Left lobe of liver (tissue), 2 donors: Measurements from ENCODE around the gene PRTG. TPM values are rescaled to one million over a fixed set of nuclear protein-coding genes. Genes with fewer than 3 reads are reported as not detected.
"Not testable (repeated sequence)": the region's sequence is repeated elsewhere in the genome, so short reads cannot be mapped to it uniquely, and the experiment has no call there.

Source experiments
- ATAC-seq: fragments of 200-7000 bp; cut with Tn5 transposase; one replicate; pipeline ENCODE4 v1.9.1; 2020; ENCODE audit warnings: mild to moderate bottlenecking, moderate library complexity
- DNase-seq: peaks from one replicate; pipeline ENCODE4 v3.0.0-alpha.2; 2020; ENCODE audit warnings: low spot score
- total RNA-seq: library from RNA; stranded (reverse); gene quantifications from one replicate; pipeline ENCODE4 v1.2.1, GENCODE V29; 2021
- donor health status: DM: no; HTN: no; CAD: no; lungs with moderate emphysema.
- donor health status: DM: no; HTN: yes; CAD: no.

Gene PRTG
- total RNA-seq, 1 donor from 2014 or later, result 0.23 TPM

DNA sequence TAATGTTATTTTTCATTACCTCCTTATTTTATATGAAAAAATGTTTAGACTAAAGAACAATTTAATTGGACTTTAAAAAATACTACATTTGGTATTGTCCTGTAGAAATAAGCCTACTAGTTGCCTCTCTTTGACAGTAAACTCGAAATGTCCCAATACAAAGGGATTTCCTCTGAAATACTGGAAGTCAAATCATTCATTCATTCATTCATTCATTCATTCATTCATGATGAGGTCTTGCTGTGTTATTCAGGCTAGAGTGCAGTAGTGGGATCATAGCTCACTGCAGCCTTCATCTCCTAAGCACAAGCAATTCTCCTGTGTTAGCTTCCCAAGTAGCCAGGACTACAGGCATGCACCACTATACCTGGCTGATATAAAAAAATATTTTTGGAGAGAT, 104.2 kb downstream of the PRTG start:
- ATAC-seq, result no peak

DNA sequence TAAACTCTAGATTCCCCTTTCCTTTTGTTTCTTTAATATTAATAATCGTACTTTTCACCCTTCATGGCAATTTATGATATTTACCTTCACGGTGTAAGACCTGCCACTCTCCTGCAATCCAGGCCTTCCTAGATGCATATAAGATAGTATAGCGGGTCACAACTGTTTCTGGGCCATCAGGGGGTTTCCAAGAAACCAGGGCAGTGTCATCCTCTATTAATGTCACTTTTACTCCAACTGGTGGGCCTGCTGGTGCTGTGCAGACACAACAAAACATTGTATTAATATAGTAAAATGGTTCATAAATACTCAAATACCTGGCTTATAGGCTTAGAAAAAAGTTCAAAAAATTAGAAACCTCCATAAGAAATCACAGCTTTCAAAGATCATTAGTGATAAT, 105.9 kb downstream of the PRTG start:
- DNase-seq (no peak), ATAC-seq (no peak)

More for the DNA sequence above, 104.2 kb downstream of the PRTG start:
- DNase-seq, result no peak

GRCh38 chr15:55633731-55634130, 109.2 kb downstream of the PRTG start:
- ATAC-seq (no peak), DNase-seq (no peak)

GRCh38 chr15:55632434-55632833, 110.5 kb downstream of the PRTG start:
- ATAC-seq (no peak), DNase-seq (no peak)

- ATAC-seq (no peak), DNase-seq (no peak)
Observed at GRCh38 chr15:55630858-55631257, 112.1 kb downstream of the PRTG start.

GRCh38 chr15:55628369-55628730, 114.6 kb downstream of the PRTG start:
- ATAC-seq, result no peak
- DNase-seq, result no peak

DNA sequence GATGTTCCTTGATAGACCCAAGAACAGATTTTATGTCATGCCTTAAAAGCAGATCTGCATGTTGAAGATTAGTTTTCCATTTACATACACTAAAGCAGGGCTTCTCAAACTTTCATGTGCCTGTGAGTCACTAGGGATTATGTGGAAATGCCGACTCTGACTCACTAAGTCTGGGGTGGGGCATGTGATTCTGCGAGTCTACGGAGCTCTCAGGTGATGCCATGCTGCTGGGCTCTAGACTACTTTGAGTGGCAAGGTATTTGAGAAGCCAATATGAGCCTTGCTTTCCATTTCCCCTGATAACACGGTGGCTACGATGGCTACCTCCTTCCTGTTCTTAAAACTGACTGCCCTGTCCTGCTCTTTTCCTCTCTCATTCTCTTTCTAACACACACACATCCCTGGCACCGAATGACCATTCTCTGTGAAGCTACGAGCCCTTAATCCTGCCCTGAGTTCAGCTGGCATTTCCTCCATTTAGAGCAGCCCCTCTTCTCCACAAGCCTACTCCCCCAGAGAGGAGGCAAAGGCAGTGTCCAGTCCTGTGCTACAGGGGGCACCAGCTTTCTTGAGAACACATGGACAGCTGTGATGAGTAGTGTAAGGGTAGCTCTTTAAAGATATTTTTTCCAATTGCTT, 115.1 kb downstream of the PRTG start:
- no peak for ATAC-seq
- no peak for DNase-seq

- ATAC-seq, result no peak
- DNase-seq, result no peak
Observed at GRCh38 chr15:55619783-55620182, 123.2 kb downstream of the PRTG start.

DNA sequence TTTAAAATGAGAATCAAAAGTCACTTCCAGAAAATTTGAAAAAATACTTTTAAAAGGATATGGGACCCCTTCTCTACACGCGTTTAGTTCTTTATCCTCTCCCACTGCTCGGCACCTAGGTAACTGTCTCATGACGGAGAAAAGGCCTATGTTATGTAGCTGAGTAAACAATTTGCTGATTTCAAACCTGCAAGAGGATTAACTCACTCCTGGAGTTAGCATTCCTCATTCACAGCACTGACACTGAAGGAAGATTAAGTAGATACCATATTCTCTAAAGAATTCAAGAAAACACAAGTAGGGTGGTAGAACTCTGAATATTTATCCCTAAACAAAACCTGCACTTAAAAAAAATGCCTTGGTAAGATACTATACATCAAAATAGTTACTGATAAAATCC, 124.6 kb downstream of the PRTG start:
- ATAC-seq, result no peak

DNA sequence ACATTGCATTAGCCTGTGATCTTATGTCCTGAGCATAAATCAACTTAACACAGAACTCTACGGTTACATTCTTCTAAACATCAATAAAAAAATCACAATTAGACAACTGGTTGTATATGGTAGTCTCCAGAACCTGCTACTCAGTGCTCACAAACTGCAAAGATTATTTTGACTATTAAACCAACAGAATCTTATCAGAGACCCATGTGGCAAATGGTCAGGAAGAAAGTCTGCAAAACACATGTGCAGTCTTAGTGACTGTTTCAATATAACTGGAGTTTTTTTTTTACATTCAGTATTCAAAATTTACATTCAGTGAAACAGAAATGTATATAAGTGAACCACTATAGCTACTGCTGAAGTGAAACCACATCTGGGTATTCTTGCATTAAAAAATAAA, 127.5 kb downstream of the PRTG start:
- ATAC-seq (no peak), DNase-seq (no peak)

More for the DNA sequence above, 124.6 kb downstream of the PRTG start:
- no peak for DNase-seq

DNA sequence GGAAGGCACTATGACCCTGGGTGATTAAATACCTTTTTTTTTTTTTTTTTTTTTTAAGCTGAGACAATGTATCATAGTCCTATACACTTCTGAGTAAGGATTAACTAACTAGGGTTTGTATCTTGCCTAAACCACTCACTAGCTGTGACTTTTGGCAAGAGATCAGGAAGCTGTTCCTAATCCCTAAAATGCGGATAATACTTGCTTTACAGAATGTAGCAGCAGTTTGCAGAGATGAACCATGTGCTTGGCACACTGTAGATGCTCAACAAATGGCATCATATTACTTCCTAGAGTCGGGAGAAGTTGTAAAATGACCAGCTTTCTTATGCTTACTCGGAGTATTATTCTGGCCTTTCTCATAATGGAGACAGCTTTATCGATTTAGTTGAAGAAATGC, 129.2 kb downstream of the PRTG start:
- no peak for DNase-seq
- no peak for ATAC-seq

- no peak for DNase-seq
- ATAC-seq, result no peak
Observed at GRCh38 chr15:55606214-55606613, 136.7 kb downstream of the PRTG start.

DNA sequence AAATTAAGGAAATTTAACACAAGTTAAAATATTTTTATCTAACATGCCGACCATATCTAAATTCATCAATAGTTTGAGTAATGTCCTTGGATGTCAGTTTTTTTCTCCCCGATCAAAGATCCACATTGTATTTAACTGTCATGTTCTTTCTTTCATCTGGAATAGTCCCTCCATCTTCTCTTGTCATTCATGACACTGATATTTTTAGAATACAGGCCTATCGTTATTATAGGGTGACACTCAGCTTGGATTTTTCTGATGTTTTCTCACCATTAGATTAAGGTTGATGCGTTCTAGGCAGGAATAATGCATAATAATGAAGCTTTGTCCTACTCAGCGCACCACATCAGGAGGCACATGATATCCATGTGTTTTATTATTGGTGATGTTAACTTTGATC, 141.6 kb downstream of the PRTG start:
- DNase-seq (no peak), ATAC-seq (no peak)

- DNase-seq (no peak), ATAC-seq (no peak)
Observed at GRCh38 chr15:55599439-55599838, 143.5 kb downstream of the PRTG start.

GRCh38 chr15:55593019-55593418, 149.9 kb downstream of the PRTG start:
- ATAC-seq, DNase-seq: not testable (repeated sequence)

- no peak for ATAC-seq
- no peak for DNase-seq
Observed at GRCh38 chr15:55590788-55591187, 152.2 kb downstream of the PRTG start.

DNA sequence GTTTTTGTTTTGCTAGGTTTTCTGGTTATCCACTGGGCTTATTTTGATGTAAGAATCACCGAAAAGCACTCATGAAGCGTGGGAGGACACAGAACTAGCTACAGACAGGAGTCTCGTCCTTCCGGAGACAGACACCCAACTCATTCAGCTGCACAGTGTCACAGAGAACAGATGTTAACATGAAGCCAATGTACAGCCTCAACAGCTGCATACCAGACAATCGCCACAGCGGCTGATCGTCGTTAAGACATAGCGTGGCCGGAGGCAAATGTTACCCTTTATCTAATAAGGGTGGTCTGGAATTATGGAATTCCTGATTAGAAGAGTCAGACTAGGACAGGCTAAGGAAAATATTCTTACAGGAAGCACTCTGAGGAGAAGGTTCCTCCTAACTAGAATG, 153.7 kb downstream of the PRTG start:
- DNase-seq, result no peak
- no peak for ATAC-seq

GRCh38 chr15:55588815-55589115, 154.2 kb downstream of the PRTG start:
- ATAC-seq (no peak), DNase-seq (no peak)

DNA sequence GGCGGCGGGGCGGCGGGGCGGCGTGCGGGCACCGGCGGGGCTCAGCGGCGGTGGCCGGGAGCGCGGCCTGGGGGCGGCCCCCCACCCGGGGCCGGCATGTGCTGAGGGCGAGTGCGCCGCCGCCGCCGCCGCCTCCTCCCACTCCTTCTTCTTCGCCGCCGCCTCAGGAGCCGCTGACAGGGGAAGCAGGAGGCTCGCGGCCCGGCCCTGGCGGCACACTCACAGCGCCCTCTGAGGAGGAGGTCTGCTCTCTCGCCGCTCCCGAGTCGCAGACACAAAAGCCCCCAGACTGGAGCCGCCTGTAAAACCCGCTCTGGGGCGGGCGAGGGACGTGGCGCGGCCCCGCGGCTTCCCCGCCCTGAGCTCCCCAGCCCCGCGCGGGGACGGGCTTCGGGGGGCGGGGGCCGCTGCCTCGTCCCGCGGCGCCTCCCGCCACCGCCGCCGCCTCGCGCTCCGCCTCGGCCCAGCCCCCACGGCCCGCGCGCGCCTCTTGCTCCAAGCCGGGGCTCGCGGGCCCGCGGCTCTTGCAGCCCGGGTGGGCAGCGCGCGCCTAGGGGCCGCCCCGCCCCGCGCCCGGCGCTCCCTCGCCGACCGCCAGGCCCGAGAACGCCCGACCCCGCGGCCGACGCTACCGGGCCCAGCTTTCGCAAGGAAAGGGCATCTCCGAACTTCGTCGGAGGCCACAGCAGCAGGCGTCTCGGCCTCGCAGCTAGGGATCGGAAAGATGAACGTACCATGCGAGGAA, 154.7 kb downstream of the PRTG start, which contains the start of gene PYGO1:
TSS of gene PYGO1 (minus strand) at position 276 of the 745 bp plus-strand sequence. CDS start 462 bp downstream, outside the sequence.
- DNase-seq, result peak; percentile 44
- ATAC-seq, result peak; percentile 60

GRCh38 chr15:55587321-55588069, 155.5 kb downstream of the PRTG start:
- ATAC-seq (peak; percentile 32), DNase-seq (no peak)

DNA sequence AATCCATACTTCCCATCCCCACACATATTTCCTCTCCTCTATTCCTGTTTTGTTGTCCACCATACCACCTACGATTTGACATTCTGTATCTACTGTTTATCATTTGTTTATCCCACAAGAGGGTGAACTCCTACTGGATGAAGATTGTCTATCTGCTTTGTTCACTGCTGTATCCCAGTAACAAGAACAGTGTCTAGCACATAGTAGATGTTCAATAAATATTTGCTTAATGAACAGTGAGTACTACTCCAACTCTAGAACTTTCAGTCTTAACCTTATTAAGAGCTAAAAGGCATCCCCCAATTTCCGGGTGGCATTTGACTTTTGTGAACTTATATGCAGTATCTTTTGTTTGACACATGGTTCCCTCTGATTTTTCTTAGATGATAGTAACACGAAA, 156.1 kb downstream of the PRTG start:
- DNase-seq, result no peak
- no peak for ATAC-seq

DNA sequence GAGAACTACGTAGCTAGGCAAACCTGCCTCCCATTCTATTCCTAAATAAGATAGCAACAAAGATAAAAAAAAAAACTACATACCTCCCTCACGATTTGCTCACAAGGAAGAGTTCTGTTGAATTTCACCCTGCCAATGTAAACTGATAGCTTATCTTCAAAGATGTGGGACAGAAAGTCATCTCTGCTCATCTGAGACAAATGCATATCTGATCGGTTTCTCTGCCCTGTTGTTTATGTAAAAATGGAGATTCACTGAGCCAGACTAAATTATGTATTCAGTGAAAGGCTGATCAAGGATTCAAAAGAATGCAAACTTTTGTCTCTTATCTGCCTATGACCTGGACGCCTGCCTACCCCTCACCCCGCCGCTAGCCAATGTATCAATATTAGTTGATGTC, 166.0 kb downstream of the PRTG start:
- DNase-seq (no peak), ATAC-seq (no peak)
